AML-193 (cell line): ENCODE results near the gene THNSL1.
"Not testable (repeated sequence)": the region's sequence is repeated elsewhere in the genome, so short reads cannot be mapped to it uniquely, and the experiment has no call there.

Source experiments
- DNase-seq, 2 experiments: peaks; one replicate each; lab custom pipeline; 2025; lab: John Stamatoyannopoulos, UW

The THNSL1 gene

DNA sequence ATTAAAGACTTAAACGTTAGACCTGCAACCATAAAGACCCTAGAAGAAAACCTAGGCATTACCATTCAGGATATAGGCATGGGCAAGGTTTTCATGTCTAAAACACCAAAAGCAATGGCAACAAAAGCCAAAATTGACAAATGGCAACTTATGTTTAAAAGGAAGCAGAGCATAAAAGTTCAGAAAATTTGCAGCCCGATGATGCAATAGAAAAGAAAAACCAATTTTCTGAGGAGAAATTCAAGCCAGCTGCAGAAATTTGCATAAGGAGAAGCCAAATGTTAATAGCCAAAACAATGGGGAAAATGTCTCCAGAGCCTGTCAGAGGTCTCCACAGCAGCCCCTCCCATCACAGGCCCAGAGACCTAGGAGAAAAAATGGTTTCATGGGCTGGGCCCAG lies 4.8 kb upstream of the THNSL1 start:
- not testable (repeated sequence) for DNase-seq

DNA sequence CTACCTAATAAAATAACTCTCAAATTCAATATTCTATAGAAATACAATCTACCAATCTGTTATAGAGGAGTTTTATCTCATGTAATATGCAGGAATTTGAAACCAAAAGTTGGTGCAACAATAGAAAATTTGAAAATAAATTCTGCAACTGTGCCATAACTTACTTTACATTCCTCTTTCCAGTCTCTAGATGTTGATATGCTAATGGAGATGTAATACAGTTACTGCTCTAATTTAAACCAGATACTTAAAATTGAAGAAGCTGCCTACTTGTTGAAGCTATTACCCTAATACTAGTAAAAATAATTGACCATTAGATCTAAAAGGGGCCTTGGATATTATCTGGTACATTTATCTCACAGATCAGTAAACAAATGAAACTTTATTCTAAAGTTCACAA lies 1.8 kb upstream of the THNSL1 start:
- no peak for DNase-seq

DNA sequence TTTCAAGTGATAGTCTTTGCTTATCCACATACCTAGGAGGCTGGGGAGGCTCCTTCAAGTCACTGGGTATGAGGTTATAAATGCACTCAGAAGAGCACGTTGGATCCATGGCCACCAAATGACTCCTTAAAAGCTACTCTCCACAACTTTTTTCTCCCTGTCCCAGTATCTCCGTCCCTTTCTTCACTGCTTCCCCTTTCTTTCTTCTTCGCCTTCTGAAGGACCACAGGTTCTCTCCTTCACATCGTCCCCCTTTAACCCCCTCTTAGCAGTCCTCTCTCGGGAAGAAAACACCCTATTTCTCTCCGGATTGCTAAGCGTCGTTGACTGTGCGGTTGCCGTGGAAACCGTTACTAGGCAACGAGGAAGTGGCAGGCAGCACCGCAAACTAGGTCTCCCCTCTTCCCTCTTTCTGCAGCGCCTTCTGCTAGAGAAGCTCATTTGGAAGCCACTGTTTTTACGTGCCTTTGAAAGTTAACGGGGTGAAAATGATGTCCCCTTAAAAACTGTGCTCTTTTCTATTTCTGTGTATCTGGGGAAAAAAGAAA lies 510 bp upstream of the THNSL1 start, which contains the start of gene ENKUR:
TSS of gene ENKUR (minus strand) at position 331 of the 548 bp plus-strand sequence. CDS start at position 109, 222 bp downstream.
- peak; percentile 90 to 94 for DNase-seq

DNA sequence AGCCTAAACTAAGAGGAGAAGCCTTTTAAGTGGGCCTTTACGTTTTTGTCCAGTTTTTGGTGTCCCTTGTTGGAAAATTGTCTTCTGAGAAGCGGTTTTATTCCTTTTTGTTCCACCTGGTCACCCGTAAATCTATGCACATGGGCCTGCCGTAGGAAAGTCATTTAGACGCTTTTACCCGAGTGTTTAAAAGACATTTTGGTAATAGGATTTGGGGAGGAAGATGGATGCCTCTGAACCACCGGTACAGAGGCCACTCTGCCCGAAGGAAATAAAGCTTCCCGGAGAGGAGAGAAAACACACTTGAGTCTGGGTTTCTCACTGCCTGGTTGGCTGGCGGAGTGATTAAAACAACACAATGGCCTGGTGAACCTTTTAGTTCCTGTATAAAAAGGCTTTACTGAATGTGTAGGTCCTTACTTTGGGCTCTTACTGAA lies 760 bp downstream of the THNSL1 start:
- DNase-seq, result peak in 1 of 2 experiments; percentile 32

DNA sequence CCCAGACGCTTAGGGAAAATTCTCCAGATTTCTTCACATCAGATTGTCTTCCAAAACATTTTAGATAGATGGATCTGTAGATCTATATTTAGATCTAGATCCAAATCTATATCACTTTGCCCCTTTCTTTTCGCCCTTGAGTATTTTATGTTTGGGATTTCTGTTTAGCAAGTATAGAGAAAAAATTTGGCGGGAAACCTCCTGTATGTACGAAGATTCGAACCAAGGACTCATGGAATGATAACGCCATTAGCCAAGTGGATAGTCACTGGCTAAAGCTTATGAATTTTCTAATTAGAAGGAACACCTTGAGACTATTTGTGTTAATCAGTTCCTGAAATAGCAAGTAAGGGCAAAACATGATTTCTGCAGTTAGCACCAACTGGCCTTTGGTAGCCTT lies 1.2 kb downstream of the THNSL1 start:
- DNase-seq, result no peak

DNA sequence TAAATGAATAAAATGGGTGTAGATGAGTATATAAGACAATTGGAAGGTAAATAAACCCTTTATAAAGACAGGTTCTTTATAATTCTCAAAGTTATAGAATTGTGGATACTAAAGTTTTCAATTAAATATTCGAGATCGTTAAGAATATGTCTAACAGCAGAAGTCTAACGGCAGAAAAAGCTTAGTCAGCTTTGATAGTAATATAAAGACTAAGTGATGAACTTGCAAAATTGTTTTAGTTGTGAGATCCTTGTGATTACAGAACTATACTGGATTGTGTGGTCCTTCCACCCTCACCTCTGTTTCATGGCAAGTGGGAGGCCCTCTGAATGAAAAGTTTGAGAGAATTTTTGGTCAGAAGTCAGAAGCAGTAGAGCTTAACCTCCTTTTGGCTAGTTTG lies 2.3 kb downstream of the THNSL1 start:
- no peak for DNase-seq

DNA sequence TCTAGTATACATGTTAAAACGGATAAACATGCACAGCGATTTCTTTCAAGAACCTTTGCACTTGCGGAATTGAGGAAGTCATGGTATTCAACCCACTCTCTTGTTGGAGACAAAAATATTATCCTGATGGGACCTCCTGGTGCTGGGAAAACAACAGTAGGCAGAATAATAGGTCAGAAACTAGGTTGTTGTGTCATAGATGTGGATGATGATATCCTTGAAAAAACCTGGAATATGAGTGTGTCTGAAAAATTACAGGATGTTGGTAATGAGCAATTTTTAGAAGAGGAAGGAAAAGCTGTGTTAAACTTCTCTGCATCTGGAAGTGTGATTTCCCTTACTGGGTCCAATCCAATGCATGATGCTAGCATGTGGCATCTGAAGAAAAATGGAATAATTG lies 6.9 kb downstream of the THNSL1 start:
- DNase-seq, result no peak

DNA sequence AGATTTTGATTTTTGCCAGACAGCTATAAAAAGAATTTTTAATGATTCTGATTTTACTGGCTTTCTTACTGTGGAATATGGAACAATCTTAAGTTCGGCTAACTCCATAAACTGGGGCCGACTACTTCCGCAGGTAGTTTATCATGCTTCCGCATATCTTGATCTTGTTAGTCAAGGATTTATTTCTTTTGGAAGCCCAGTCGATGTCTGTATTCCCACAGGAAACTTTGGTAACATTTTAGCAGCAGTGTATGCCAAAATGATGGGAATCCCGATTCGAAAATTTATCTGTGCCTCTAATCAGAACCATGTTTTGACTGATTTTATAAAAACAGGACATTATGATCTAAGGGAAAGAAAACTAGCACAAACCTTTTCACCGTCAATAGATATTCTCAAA lies 8.1 kb downstream of the THNSL1 start:
- DNase-seq, result no peak

DNA sequence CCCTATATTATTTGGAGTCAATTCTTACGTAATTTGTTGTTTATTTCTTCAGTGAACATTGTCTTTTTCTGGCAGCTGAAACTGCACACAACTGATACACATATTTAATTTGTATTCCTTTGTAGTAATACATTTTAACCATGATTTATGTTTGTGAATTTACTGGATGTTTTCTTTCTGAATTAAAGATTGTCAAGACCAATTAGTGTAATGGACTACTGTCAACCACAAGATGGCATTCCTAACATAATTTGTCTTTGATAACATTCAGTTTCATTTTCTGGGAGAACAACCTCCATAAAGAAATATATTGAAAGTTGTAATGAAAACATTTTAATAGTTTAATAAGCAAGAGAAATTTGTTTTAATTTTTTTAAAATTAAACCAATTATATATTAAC lies 10.1 kb downstream of the THNSL1 start:
- no peak for DNase-seq

DNA sequence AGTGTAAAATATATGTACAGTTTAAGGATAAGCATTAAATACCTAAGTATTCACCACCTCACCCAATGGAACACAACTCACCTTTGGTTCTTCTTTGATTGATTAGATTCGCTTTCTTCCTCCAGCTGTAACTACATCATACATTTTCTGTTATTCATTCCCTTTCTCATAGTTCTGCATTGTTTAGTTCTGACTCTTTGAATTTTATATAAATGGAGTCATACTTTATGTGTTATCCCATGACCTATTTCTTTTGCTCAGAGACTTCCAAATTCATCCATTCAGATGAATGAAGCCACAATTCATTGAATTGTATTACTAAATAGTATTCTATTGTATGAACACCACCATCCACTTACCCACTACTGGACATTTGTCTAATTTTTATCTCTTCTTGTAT lies 12.3 kb downstream of the THNSL1 start:
- no peak for DNase-seq

DNA sequence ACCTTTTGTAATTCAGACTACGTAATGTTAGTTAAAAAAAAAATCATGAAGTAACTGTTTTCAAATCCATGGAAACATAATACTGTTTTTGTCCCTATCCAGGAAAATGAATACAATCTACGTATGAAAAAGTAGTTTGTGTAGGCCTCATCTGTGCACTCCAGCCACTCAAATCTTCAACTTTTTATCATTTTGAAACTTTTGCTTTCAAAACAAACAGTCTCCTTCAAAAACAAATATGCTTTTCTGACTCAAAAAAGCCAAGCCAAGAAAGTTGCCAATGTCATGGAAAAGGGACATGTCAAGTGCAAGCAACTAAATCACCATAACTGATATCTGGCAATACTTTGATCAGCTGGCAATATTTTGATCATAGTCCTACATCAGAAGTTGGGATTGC lies 13.1 kb downstream of the THNSL1 start:
- DNase-seq, result no peak

DNA sequence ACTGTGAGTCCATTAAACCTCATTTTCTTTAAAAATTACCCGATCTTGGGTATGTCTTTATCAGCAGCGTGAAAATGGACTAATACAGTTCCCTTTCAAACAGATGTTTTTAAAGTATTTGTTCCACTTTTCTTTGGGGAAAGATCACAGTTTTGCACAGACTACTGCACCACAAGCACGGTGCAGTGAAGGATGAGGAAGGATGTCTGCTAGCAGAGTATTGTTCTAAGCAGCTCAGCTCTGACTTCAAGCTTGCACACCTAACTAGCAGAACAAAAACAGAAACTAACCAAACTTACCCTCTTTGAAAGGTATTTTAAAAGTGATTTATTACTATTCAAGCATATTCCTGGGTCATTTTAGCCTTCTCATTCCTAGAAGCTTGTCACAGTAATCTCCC lies 20.0 kb downstream of the THNSL1 start:
- DNase-seq, result no peak

DNA sequence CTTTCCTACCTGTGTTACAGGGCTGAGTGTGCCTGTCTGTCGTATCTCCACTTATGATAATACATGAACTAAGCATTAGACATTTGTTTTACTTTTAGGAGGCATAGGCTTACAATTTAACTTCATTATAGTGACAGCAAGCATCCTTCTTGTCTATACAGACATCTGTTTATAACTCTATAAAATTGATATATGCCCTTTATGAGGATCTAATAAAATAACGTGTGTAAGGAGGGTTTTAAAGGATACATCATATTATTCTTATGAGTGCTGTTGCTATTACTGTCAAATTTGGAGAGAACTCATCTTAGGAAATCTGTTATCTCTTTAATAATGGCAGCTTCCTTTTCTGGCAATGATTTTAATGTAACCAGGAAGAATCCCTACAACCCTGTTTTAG lies 21.9 kb downstream of the THNSL1 start:
- no peak for DNase-seq

DNA sequence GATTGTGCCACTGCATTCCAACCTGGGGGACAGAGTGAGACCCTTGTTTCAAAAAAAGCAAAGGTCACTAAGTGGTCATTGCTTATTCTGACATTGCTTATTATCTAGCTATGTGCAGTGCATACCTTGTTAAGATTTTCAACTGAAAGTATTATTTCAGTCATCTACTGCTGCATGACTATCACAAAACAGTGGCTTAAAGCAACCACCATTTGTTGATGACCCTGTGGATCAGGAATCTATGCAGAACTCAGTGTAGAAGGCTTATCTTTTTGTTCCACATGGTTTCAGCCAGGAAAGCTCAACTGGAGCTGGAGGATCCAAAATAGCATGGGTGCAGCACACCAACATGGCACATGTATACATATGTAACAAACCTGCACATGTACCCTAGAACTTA lies 23.1 kb downstream of the THNSL1 start:
- DNase-seq, result no peak

DNA sequence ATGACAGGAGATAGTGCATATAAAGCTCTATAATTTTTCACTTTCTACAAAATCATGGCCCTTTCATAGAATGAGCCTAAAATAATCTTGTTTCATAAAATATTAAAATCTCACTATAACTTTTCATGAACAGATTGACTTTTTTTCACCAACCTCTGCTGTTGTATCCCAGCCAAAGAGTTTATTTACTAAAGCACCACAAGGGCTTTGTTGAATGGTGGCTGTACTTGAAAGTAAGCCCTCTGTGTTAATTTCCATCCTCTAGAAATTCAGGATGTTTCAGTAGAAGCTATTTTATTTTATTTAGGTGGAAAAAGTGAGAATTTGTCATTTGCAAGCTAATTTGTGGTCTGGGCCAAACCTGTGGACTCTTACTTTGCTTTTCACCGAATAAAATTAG lies 30.2 kb downstream of the THNSL1 start:
- no peak for DNase-seq

DNA sequence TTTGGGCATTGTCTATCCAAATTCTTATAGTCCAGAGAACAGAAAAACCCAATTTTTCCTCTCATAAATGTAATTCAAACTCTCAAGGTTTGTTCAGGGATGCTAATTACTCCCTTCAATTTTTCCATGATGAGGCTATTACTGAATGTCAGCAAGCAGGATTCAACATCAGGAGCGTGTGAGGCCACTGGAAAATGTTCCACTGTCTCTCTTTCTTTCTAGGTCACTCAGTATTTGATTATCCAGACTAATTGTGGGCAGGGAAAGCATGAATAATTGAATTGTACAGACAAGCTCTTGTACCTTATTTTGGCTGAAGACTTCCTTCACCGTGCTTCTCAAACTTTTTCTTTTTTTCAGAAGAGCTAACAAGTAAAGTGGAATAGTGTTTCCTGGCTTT lies 30.7 kb downstream of the THNSL1 start:
- no peak for DNase-seq

DNA sequence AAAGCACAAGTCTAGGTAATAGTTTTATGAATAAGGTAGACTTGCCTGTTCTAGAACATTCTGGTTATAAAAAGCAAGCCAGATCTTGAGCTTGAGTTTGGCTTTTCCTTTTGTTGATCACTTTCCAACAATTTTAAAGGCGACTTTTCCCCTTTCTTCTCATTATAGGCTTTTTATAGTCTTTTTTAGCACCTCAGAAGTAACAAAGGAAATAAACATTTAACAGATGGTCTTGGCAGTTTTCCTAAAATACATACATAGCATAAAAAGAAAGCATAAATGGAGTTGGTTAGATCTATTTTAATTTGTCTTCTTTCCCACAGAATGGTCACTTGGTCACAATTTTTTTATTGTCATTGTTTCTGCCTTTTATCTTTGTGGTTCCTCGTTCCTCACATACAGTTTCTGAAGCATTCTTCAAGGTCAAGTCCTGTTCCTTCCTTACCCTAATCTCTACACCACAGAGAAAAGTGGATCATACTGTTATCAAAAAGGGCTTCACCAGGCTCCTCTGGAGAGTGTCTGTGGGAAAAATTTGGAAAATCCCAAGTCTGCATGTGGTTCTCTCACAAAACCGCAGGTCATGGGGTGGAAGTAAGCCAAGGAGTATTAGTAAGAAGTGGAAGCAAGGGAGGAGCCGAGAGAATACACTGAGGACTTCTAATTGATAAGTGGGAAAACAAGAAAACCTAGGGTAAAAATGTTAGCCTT lies 31.3 kb downstream of the THNSL1 start:
- DNase-seq, result no peak

DNA sequence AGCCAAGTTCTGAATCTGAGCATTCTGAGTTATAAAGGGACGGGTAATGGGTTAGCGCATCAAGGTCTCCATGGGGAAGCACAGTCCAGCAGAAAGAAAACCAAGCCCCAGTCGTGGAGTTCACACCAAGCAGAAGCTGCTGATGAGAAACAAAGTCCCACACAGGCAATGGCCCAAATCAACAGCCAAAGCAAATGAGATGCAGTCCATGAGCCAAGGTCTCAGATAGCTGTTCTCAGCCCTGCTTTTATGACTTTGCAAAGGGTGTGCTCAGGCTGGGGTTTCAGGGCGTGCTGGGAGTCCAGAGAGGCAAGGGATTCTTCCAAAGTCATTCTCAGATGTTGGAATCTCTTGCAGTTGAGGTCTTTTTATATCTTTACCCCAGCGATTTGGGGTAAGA lies 32.0 kb downstream of the THNSL1 start:
- DNase-seq, result no peak

DNA sequence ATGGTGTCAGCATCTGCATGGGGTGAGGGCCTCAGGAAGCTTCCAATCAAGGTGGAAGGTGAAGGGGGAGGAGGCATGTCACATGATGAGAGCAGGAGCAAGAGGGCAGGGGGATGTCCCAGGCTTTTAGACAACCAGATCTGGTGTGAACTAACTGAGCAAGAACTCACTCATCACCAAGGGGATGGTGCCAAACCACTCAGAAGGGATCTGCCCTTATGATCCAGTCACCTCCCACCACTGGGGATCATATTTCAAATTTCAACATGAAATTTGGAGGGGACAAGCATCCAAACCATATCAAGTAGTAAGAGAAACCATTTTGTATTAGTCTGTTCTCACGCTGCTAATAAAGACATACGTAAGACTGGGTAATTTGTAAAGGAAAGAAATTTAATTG lies 33.6 kb downstream of the THNSL1 start:
- no peak for DNase-seq

DNA sequence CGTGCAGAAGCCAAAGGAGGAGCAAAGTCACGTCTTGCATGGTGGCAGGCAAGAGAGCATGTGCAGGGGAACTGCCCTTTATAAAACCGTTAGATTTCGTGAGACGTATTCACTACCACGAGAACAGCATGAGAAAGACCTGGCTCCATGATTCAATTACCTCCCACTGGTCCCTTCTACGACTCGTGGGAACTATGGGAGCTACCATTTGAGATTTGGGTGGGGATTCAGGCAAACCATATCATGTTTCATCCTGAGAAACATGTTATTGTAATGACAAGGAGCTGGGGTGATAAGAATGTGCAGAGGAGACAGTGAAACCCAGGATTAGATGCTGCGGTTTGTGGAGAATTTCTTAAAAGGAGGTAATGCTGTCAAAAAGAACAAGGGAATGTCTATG lies 34.0 kb downstream of the THNSL1 start:
- no peak for DNase-seq

DNA sequence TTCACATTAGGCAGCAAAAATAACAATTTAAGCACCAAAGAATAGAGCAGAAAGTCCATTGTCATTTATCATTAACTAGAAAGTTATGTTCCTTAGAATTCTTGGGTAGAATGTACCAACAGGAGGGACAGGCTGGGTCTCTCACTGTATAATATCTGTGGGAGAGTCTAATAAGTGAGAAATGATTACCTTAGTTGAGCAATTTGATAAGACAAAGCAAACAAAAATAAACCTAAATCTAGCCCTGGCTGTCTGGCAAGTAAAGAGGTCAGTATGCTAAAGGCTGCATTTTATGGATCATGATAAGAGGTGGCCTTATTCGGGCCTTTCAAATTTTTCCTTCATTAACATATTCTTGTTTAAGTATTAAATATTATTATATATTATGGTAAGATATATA lies 35.6 kb downstream of the THNSL1 start:
- no peak for DNase-seq

DNA sequence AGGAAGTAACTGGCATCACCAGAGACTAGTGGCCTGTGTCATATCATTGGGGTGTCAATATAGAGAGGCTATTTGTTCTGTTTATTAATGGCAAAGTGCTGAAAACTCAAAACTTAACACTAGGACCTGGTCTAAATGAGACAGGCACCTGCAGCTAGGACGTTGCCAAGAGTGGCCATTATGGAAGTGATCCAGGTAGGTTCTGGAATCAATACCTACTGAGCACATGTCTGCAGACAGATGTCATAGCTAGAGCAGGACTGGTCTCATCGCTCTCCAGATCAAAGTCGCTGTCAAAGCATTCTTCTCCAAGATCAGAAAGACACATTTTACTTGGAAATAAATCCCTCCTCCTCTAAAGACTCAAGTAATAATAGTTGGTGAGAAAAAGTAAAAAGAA lies 40.3 kb downstream of the THNSL1 start:
- no peak for DNase-seq

DNA sequence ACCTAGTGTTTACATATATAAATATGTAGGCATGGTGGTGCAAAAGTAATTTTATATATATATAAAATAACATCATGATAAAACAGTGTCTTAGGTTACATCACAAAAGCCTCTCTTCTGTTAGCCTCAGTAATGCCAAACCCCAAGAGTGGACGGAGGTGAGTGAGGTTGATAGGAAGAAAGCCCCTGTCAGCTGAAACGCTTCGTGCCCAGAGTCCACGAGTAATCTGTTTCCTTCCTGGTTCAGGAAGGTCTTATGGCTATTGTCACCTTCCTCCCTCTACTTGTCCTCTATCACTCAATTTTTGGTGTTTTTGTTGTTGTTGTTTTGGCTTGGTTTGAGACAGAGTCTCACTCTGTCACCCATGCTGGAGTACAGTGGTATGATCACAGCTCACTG lies 41.5 kb downstream of the THNSL1 start:
- no peak for DNase-seq

DNA sequence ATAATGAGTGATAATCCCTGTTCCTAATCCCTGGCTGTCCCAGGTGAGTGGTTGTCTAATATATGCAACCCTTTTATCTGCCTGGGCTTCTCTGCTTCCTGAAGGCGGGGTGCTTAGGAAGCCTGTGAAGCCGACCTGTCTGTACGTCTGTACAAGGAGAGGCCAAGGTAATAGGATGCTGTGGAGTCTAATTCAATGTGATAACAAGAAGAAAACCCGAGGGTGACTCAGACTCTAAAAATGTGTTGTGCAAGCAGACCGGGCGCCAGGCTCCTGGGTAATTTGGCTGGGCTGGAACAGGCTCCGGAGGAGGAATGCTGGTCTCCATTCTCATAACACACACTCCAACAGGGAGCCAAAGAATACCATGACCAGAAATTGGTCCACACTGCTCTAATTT lies 43.6 kb downstream of the THNSL1 start:
- no peak for DNase-seq
